ENCODE measurements around the gene GRHL3.

GRCh38 chr1:24303600-24303999 lies 15.6 kb upstream of the GRHL3 start:
- TF ChIP-seq CTCF (IDR thresholded peaks at IDR 0.05) (no peak), POLR2A (IDR thresholded peaks at IDR 0.05) (no peak)
